HEK293 (cell line): ENCODE results near the gene CASKIN2.

ENCODE experiments used
- FEZF1 ChIP-seq: fragments of 450-650 bp; formaldehyde crosslinking; IDR thresholded peaks from 2 replicates; pipeline ENCODE4 v1.5.1; 2016; ENCODE audit warnings: missing biosample characterization, missing genetic modification characterization
- GLIS1 ChIP-seq: fragments of 450-650 bp; formaldehyde crosslinking; IDR thresholded peaks from 2 replicates; pipeline ENCODE4 v1.5.1; 2016; ENCODE audit warnings: missing biosample characterization, missing genetic modification characterization
- IKZF3 ChIP-seq: fragments of 450-650 bp; IDR thresholded peaks from 2 replicates; pipeline ENCODE4 v1.5.0; 2018; ENCODE audit warnings: missing biosample characterization, mild to moderate bottlenecking, missing genetic modification characterization, moderate library complexity
- KLF16 ChIP-seq: fragments of 450-650 bp; formaldehyde crosslinking; IDR thresholded peaks from 2 replicates; pipeline ENCODE4 v1.5.1; 2017; ENCODE audit warnings: missing biosample characterization, missing genetic modification characterization
- PRDM1 ChIP-seq: fragments of 450-650 bp; formaldehyde crosslinking; IDR thresholded peaks from 2 replicates; pipeline ENCODE4; 2016; ENCODE audit warnings: missing biosample characterization, missing genetic modification characterization
- PRDM2 ChIP-seq: fragments of 450-650 bp; formaldehyde crosslinking; IDR thresholded peaks from 2 replicates; pipeline ENCODE4 v1.5.1; 2016; ENCODE audit warnings: missing biosample characterization, missing genetic modification characterization, borderline replicate concordance
- REPIN1 ChIP-seq: fragments of 450-650 bp; formaldehyde crosslinking; IDR thresholded peaks from 2 replicates; pipeline ENCODE4 v1.5.1; 2017; ENCODE audit warnings: missing biosample characterization, missing genetic modification characterization, low read depth
- SCRT2 ChIP-seq: fragments of 450-650 bp; formaldehyde crosslinking; IDR thresholded peaks from 2 replicates; pipeline ENCODE4 v1.5.1; 2016; ENCODE audit warnings: missing biosample characterization, missing genetic modification characterization
- TSHZ1 ChIP-seq: fragments of 450-650 bp; formaldehyde crosslinking; IDR thresholded peaks from 2 replicates; pipeline ENCODE4 v1.5.1; 2016; ENCODE audit warnings: missing biosample characterization, missing genetic modification characterization, borderline replicate concordance
- ZBTB17 ChIP-seq: fragments of 450-650 bp; formaldehyde crosslinking; IDR thresholded peaks from 2 replicates; pipeline ENCODE4 v1.5.1; 2016; ENCODE audit warnings: missing biosample characterization, missing genetic modification characterization
- ZBTB26 ChIP-seq: fragments of 450-650 bp; formaldehyde crosslinking; optimal IDR thresholded peaks from 2 replicates; pipeline ENCODE3; 2016; ENCODE audit warnings: missing biosample characterization, mild to moderate bottlenecking, missing genetic modification characterization
- ZBTB6 ChIP-seq: fragments of 450-650 bp; formaldehyde crosslinking; IDR thresholded peaks from 2 replicates; pipeline ENCODE4 v1.5.1; 2017; ENCODE audit warnings: missing biosample characterization, missing genetic modification characterization
- ZBTB8A ChIP-seq: fragments of 450-650 bp; formaldehyde crosslinking; IDR thresholded peaks from 2 replicates; pipeline ENCODE4 v1.5.1; 2016; ENCODE audit warnings: missing biosample characterization, missing genetic modification characterization
- ZFHX2 ChIP-seq: fragments of 450-650 bp; formaldehyde crosslinking; conservative IDR thresholded peaks from 2 replicates; pipeline ENCODE4 v1.5.1; 2016; ENCODE audit warnings: missing biosample characterization, missing genetic modification characterization
- ZIC2 ChIP-seq: fragments of 450-650 bp; formaldehyde crosslinking; IDR thresholded peaks from 2 replicates; pipeline ENCODE4 v1.5.1; 2016; ENCODE audit warnings: missing biosample characterization, missing genetic modification characterization
- ZNF121 ChIP-seq: fragments of 450-650 bp; formaldehyde crosslinking; IDR thresholded peaks from 2 replicates; pipeline ENCODE4 v1.5.1; 2016; ENCODE audit warnings: missing biosample characterization, missing genetic modification characterization
- ZNF155 ChIP-seq: fragments of 450-650 bp; formaldehyde crosslinking; IDR thresholded peaks from 2 replicates; pipeline ENCODE4 v1.5.1; 2016; ENCODE audit warnings: missing biosample characterization, missing genetic modification characterization
- ZNF157 ChIP-seq: fragments of 450-650 bp; formaldehyde crosslinking; IDR thresholded peaks from 2 replicates; pipeline ENCODE4 v1.5.1; 2016; ENCODE audit warnings: missing biosample characterization, missing genetic modification characterization
- ZNF16 ChIP-seq: fragments of 450-650 bp; formaldehyde crosslinking; IDR thresholded peaks from 2 replicates; pipeline ENCODE4 v1.5.1; 2016; ENCODE audit warnings: low read depth, missing biosample characterization, missing genetic modification characterization
- ZNF214 ChIP-seq: fragments of 450-650 bp; formaldehyde crosslinking; IDR thresholded peaks from 2 replicates; pipeline ENCODE4 v1.5.1; 2017; ENCODE audit warnings: missing biosample characterization, mild to moderate bottlenecking, missing genetic modification characterization, borderline replicate concordance
- ZNF292 ChIP-seq: fragments of 450-650 bp; formaldehyde crosslinking; IDR thresholded peaks from 2 replicates; pipeline ENCODE4 v1.5.1; 2016; ENCODE audit warnings: low read depth, missing biosample characterization, missing genetic modification characterization, borderline replicate concordance
- ZNF311 ChIP-seq: fragments of 450-650 bp; formaldehyde crosslinking; IDR thresholded peaks from 2 replicates; pipeline ENCODE4 v1.5.1; 2017; ENCODE audit warnings: missing biosample characterization, missing genetic modification characterization, borderline replicate concordance
- ZNF426 ChIP-seq: fragments of 450-650 bp; formaldehyde crosslinking; IDR thresholded peaks from 2 replicates; pipeline ENCODE4 v1.5.1; 2017; ENCODE audit warnings: missing biosample characterization, missing genetic modification characterization, mild to moderate bottlenecking, inconsistent platforms, moderate library complexity
- ZNF555 ChIP-seq: fragments of 450-650 bp; formaldehyde crosslinking; conservative IDR thresholded peaks from 2 replicates; pipeline ENCODE4 v1.5.1; 2017; ENCODE audit warnings: missing biosample characterization, mild to moderate bottlenecking, missing genetic modification characterization, inconsistent platforms
- ZNF571 ChIP-seq: fragments of 450-650 bp; formaldehyde crosslinking; IDR thresholded peaks from 2 replicates; pipeline ENCODE4 v1.5.0; 2017; ENCODE audit warnings: missing biosample characterization, missing genetic modification characterization
- ZNF585B ChIP-seq: fragments of 450-650 bp; formaldehyde crosslinking; IDR thresholded peaks from 2 replicates; pipeline ENCODE4 v1.5.1; 2016; ENCODE audit warnings: missing biosample characterization, missing genetic modification characterization
- ZNF677 ChIP-seq: fragments of 450-650 bp; IDR thresholded peaks from 2 replicates; pipeline ENCODE4 v1.5.0; 2018; ENCODE audit warnings: missing biosample characterization, mild to moderate bottlenecking, missing genetic modification characterization, moderate library complexity
- ZNF747 ChIP-seq: fragments of 450-650 bp; formaldehyde crosslinking; IDR thresholded peaks from 2 replicates; pipeline ENCODE4 v1.5.1; 2016; ENCODE audit warnings: missing biosample characterization, missing genetic modification characterization
- ZNF768 ChIP-seq: fragments of 450-650 bp; formaldehyde crosslinking; IDR thresholded peaks from 2 replicates; pipeline ENCODE4 v1.5.1; 2018; ENCODE audit warnings: missing biosample characterization, mild to moderate bottlenecking, missing genetic modification characterization

CASKIN2 gene

GRCh38 chr17:75524970-75525805 is 9.9 kb upstream of the CASKIN2 start, which contains the start of gene LLGL2 (continued):
- TF ChIP-seq SCRT2 (tag by site-specific recombination): peak; percentile 39; the same call in 1 of the 2 replicates
- TF ChIP-seq ZIC2 (tag by site-specific recombination): peak; percentile 89
- no peak for TF ChIP-seq ZNF16 (tag by site-specific recombination)
- TF ChIP-seq ZNF157: no peak
- TF ChIP-seq KLF16: peak; percentile 88
- TF ChIP-seq ZFHX2 (tag by site-specific recombination): peak; percentile 74
- peak; percentile 78 for TF ChIP-seq IKZF3 (tag by site-specific recombination)
- no peak for TF ChIP-seq ZNF677 (tag by site-specific recombination)
- TF ChIP-seq ZNF768: peak; percentile 94
- TF ChIP-seq PRDM2: no peak
- TF ChIP-seq REPIN1 (tag by site-specific recombination): peak; percentile 30; the same call in 1 of the 2 replicates
- TF ChIP-seq ZBTB26 (tag by site-specific recombination): peak; percentile 92
- TF ChIP-seq ZNF311 (tag by site-specific recombination): no peak
- TF ChIP-seq ZNF585B (tag by site-specific recombination): no peak
- no peak for TF ChIP-seq ZNF555 (tag by site-specific recombination)
- TF ChIP-seq PRDM1 (tag by site-specific recombination): no peak
- TF ChIP-seq ZBTB6 (tag by site-specific recombination): peak; percentile 91
- TF ChIP-seq ZNF214 (tag by site-specific recombination): no peak
- TF ChIP-seq ZNF292 (tag by site-specific recombination): no peak
- TF ChIP-seq TSHZ1 (tag by site-specific recombination): no peak
- TF ChIP-seq ZBTB8A (tag by site-specific recombination): peak; percentile 99
- TF ChIP-seq FEZF1 (tag by site-specific recombination): no peak
- peak; percentile 93 for TF ChIP-seq GLIS1
- TF ChIP-seq ZNF121 (tag by site-specific recombination): no peak
- no peak for TF ChIP-seq ZNF747
- no peak for TF ChIP-seq ZNF571
- peak; percentile 88 for TF ChIP-seq ZBTB17
- TF ChIP-seq ZNF155 (tag by site-specific recombination): no peak
- TF ChIP-seq ZNF426: no peak
